ENCODE results near the gene SZRD1.

Gene SZRD1

DNA sequence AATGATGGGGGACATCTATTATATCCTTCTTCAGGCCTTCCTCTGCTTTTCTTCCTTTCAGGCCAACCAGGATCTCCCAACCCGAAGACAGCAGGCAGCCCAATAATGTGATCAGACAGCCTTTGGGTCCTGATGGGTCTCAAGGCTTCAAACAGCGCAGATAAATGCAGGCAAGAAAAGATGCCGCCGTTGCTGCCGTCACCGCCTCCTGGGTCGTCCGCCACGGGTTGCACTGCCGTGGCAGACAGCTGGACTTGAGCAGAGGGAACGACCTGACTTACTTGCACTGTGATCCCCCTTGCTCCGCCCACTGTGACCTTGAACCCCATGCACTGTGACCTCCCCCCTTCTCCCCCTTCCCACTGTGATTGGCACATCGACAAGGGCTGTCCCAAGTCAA lies 27.9 kb downstream of the SZRD1 start:
- DNase-seq (ENCODE audit: low spot score): no peak
- in situ Hi-C loops (cut with MboI; ENCODE audit: low sequenced_read_pairs, unreplicated experiment): no loop called here
- TF ChIP-seq, protein P1, sequence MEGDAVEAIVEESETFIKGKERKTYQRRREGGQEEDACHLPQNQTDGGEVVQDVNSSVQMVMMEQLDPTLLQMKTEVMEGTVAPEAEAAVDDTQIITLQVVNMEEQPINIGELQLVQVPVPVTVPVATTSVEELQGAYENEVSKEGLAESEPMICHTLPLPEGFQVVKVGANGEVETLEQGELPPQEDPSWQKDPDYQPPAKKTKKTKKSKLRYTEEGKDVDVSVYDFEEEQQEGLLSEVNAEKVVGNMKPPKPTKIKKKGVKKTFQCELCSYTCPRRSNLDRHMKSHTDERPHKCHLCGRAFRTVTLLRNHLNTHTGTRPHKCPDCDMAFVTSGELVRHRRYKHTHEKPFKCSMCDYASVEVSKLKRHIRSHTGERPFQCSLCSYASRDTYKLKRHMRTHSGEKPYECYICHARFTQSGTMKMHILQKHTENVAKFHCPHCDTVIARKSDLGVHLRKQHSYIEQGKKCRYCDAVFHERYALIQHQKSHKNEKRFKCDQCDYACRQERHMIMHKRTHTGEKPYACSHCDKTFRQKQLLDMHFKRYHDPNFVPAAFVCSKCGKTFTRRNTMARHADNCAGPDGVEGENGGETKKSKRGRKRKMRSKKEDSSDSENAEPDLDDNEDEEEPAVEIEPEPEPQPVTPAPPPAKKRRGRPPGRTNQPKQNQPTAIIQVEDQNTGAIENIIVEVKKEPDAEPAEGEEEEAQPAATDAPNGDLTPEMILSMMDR (IDR thresholded peaks at IDR 0.05; ENCODE audit: borderline replicate concordance, control extremely low read depth, extremely low read depth, insufficient read depth, missing control alignments): no peak

DNA sequence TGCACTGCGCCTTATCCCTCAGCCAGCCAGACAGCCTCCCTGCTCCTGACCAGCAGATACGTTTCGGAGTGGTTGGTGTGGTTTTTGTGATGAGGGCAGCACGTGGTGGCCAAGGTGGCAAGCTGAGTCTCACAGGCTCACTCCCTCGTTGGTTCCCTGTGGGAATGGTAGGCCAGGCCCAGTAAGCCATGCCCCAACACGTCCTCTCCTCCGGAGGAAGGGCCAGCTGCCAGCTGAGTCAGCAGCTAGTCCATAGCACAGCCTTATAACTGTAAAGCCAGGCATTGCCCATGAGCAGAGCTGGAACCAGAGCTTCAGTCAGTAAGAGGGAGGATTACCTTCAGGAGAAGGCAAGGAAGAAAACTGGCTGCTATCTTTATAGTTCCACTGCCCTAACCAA lies 29.5 kb downstream of the SZRD1 start:
- TF ChIP-seq, protein P1 (IDR thresholded peaks at IDR 0.05; ENCODE audit: borderline replicate concordance, control extremely low read depth, extremely low read depth, insufficient read depth, missing control alignments): no peak
- DNase-seq (ENCODE audit: low spot score): no peak
- in situ Hi-C loops (cut with MboI; ENCODE audit: low sequenced_read_pairs, unreplicated experiment): no loop called here

DNA sequence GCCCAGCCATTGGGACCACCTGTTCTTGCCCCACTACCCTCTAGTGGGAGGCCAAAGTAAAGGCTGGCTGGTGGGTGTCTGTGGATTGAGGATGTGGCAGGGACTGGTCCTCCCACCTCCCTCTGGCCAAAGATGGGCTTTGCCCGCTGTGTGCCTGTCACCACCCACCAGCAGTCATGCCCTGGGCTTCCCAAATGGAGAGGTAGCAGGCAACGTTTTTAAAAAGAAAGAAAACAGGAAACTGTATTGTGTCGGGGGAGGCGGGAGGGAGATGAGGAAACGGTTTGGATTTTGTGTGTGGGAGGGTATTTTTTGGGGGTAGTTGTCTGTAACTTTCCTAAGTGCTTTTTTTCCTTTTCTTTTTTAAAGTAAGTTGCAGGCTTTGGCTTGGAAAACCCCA lies 30.1 kb downstream of the SZRD1 start:
- no peak for DNase-seq (ENCODE audit: low spot score)
- in situ Hi-C loops (cut with MboI; ENCODE audit: low sequenced_read_pairs, unreplicated experiment): no loop called here
- TF ChIP-seq, protein P1 (IDR thresholded peaks at IDR 0.05; ENCODE audit: borderline replicate concordance, control extremely low read depth, extremely low read depth, insufficient read depth, missing control alignments): no peak

DNA sequence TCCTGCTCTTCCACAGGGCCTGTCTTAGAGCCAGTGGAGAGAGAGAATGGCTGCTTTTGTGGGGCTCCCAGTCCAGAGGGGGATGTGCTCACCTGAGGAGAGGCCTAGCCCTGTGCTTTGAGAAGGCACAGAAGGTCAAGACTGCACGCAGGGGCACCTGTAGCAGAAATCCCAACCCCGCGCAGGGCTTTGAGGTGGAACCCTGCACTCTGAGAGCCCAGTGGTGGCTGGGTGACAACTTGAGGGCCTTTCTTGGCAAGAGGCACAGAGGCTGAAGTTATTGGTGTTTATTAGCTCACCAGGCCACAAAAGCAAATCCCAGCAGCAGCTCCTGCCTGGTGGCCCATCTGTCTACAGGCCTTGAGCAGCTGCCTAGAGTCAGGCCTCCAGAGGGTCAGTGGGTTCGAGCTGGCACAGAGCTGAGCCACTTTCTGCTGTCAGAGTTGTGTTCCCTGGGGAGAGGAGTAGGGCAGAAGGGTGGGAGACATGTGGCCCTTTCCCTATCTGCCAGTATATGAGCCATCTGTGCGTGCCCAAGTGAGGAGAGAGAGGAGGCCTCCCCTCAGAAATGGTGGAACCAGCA lies 31.4 kb downstream of the SZRD1 start:
- no peak for DNase-seq (ENCODE audit: low spot score)
- TF ChIP-seq, protein P1 (IDR thresholded peaks at IDR 0.05; ENCODE audit: borderline replicate concordance, control extremely low read depth, extremely low read depth, insufficient read depth, missing control alignments): no peak
- in situ Hi-C loops (cut with MboI; ENCODE audit: low sequenced_read_pairs, unreplicated experiment): no loop called here

DNA sequence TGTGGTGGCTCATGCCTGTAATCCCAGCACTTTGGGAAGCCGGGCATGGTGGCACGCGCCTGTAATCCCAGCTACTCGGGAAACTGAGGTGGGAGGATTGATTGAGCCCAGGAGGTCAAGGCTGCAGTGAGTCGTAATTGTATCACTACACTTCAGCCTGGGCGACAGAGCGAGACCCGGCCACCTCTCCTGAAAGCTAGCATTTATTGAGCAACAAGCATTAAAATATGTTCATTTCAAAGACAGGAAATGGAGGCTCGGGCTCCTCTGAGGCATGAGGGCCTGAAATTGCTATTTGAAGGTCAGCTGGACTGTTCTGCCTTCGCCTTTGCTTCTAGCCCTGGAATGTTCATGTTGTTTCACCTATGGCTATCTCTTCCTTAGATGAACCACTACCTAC lies 35.7 kb downstream of the SZRD1 start:
- TF ChIP-seq, protein P1 (IDR thresholded peaks at IDR 0.05; ENCODE audit: borderline replicate concordance, control extremely low read depth, extremely low read depth, insufficient read depth, missing control alignments): no peak
- in situ Hi-C loops (cut with MboI; ENCODE audit: low sequenced_read_pairs, unreplicated experiment): no loop called here
- no peak for DNase-seq (ENCODE audit: low spot score)

DNA sequence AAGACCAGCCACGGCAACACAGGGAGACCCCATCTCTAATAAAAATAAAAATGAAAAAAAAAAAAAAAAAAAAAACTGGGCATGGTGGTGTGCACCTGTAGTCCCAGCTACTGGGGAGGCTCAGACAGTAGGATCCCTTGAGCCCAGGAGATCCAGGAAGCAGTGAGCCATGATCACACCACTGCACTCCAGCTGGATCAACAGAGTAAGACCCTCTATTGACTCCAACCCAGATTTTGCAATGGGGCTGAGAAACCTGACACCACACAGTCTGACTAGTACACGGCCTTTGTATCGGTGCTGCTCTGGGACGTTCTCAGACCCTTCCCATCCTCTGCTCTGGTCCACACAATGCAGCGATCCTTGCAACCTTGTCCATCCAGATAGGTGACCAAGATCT lies 38.4 kb downstream of the SZRD1 start:
- in situ Hi-C loops (cut with MboI; ENCODE audit: low sequenced_read_pairs, unreplicated experiment): no loop called here
- no peak for DNase-seq (ENCODE audit: low spot score)
- TF ChIP-seq, protein P1 (IDR thresholded peaks at IDR 0.05; ENCODE audit: borderline replicate concordance, control extremely low read depth, extremely low read depth, insufficient read depth, missing control alignments): no peak

Measured in GM13976 (cell line).